Progenitor cell of endocrine pancreas (in vitro differentiated cells): ENCODE data around the gene COLGALT1. TPM values are rescaled to one million over a fixed set of nuclear protein-coding genes. Genes with fewer than 3 reads are reported as not detected.
A peak's percentile ranks its signal among the peaks of the same experiment; 100 is the strongest.
"Not testable (repeated sequence)": the region's sequence is repeated elsewhere in the genome, so short reads cannot be mapped to it uniquely, and the experiment has no call there.

ENCODE experiments used
- DNase-seq: peaks from one replicate; pipeline ENCODE4 v3.0.0; 2021; ENCODE audit warnings: low spot score; ENCODE audit not compliant: unreplicated experiment
- H3K27ac Mint-ChIP-seq: 2 replicates; pipeline ENCODE4 v1.8.0; 2021; ENCODE audit warnings: mild to moderate bottlenecking, moderate library complexity, mixed read lengths
- H3K27me3 Mint-ChIP-seq: 2 replicates; pipeline ENCODE4 v1.8.0; 2021; ENCODE audit warnings: mixed read lengths
- H3K36me3 Mint-ChIP-seq: 2 replicates; pipeline ENCODE4 v1.8.0; 2022; ENCODE audit warnings: mixed read lengths; ENCODE audit not compliant: insufficient read depth
- H3K4me1 Mint-ChIP-seq: 2 replicates; pipeline ENCODE4 v1.8.0; 2021; ENCODE audit warnings: low read depth, mixed read lengths
- H3K4me3 Mint-ChIP-seq: 2 replicates; pipeline ENCODE4 v1.8.0; 2021; ENCODE audit warnings: low read depth, mild to moderate bottlenecking, moderate library complexity, mixed read lengths
- H3K9me3 Mint-ChIP-seq: 2 replicates; pipeline ENCODE4 v1.8.0; 2021; ENCODE audit warnings: low read depth, mixed read lengths
- long read RNA-seq: library from polyadenylated mRNA; unstranded; transcript quantifications from one replicate; pipeline ENCODE4 v2.0.0, GENCODE V29; 2020
- total RNA-seq: library from RNA; stranded (reverse); gene quantifications from 2 replicates; pipeline ENCODE4 v1.2.1, GENCODE V29; 2021
- TF ChIP-seq, protein P1 (sequence below): fragments of 200-600 bp; sonication (generic); IDR thresholded peaks from one replicate; pipeline ENCODE4 v1.5.0; 2021; ENCODE audit warnings: antibody characterized with exemption, mild to moderate bottlenecking; ENCODE audit not compliant: unreplicated experiment

Gene COLGALT1
- 53.6 and 54.3 TPM in 2 replicates for total RNA-seq
- long read RNA-seq, partial matches to known transcripts: 19 of 26 reads
- long read RNA-seq, other reads (novel, unspliced or antisense): 1 of 26 reads

DNA sequence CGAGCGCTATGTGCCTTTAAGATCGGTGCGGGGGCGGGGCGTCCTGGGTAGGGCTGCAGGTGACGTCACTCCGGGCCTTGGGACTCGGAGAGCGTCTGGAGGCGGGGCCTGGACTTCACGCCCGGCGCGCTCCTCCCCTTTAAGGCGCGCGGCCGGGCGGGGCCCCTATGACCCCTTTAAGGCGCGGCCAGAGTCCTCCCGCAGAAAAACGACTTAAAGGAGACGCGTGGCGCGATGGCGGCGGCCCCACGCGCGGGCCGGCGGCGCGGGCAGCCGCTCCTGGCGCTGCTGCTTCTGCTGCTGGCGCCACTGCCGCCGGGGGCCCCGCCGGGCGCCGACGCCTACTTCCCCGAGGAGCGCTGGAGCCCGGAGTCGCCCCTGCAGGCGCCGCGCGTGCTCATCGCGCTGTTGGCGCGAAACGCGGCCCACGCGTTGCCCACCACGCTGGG, at the start of gene COLGALT1:
Gene COLGALT1, plus strand, starts transcription at position 170 of the 449 bp plus-strand sequence. Its CDS starts 65 bp downstream, at position 235.
- H3K4me1 Mint-ChIP-seq: no peaks in the 10 kb centered on the region
- H3K36me3 Mint-ChIP-seq: peaks cover 7% of the 10 kb centered on the region
- DNase-seq: peak; percentile 92
- H3K9me3 Mint-ChIP-seq: no peaks in the 10 kb centered on the region
- peak within 1 kb of the TSS; percentile 77 for H3K4me3 Mint-ChIP-seq
- TF ChIP-seq, protein P1, sequence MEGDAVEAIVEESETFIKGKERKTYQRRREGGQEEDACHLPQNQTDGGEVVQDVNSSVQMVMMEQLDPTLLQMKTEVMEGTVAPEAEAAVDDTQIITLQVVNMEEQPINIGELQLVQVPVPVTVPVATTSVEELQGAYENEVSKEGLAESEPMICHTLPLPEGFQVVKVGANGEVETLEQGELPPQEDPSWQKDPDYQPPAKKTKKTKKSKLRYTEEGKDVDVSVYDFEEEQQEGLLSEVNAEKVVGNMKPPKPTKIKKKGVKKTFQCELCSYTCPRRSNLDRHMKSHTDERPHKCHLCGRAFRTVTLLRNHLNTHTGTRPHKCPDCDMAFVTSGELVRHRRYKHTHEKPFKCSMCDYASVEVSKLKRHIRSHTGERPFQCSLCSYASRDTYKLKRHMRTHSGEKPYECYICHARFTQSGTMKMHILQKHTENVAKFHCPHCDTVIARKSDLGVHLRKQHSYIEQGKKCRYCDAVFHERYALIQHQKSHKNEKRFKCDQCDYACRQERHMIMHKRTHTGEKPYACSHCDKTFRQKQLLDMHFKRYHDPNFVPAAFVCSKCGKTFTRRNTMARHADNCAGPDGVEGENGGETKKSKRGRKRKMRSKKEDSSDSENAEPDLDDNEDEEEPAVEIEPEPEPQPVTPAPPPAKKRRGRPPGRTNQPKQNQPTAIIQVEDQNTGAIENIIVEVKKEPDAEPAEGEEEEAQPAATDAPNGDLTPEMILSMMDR: no peak
- H3K27ac Mint-ChIP-seq: peak within 1 kb of the TSS; percentile 62
- no peaks in the 10 kb centered on the region for H3K27me3 Mint-ChIP-seq

DNA sequence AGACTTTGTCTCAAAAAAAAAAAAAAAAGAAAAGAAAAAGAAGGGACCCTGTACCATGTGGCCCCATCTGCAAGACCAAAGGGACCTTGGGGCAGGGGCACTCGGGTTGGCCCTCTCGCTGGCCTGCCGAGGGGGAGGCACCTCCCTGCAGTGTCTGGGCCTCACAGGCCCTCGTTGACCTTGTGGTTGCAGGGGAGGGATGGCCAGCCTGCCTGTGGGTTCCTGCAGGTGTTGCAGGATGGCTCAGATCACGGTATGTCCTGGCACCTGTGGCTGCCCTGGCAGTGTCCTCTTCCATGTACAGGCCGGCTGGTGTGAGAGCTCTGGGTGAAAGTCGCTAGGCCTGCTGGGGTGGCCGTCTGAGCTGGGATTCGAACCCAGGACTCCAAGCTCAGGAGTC, 48.7 kb upstream of the COLGALT1 start:
- no peaks in the 10 kb centered on the region for H3K9me3 Mint-ChIP-seq
- no peak overlapping the region for H3K27ac Mint-ChIP-seq
- no peaks in the 10 kb centered on the region for H3K27me3 Mint-ChIP-seq
- DNase-seq: no peak
- TF ChIP-seq, protein P1: no peak
- H3K4me1 Mint-ChIP-seq: peaks cover 5% of the 10 kb centered on the region
- peaks cover 5% of the 10 kb centered on the region for H3K36me3 Mint-ChIP-seq
- H3K4me3 Mint-ChIP-seq: no peak overlapping the region

DNA sequence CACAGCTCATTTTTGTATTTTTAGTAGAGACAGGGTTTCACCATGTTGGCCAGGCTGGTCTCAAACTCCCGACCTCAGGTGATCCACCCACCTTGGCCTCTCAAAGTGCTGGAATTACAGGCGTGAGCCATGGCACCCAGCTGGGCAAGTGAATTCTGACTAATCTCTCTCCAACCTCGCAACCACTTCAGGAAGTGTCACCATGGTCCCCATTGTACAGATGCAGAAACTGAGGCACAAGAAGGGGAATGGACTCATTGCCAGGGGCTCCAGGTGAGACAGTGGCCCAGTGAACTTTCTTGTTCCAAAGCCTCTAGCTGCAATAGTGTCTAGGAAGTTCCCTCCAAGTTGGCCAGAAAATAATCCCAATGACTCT, 46.9 kb upstream of the COLGALT1 start:
- not testable (repeated sequence) for H3K27me3 Mint-ChIP-seq, DNase-seq, H3K4me3 Mint-ChIP-seq, H3K9me3 Mint-ChIP-seq, H3K36me3 Mint-ChIP-seq, H3K27ac Mint-ChIP-seq
- H3K4me1 Mint-ChIP-seq: peaks cover 14% of the 10 kb centered on the region

DNA sequence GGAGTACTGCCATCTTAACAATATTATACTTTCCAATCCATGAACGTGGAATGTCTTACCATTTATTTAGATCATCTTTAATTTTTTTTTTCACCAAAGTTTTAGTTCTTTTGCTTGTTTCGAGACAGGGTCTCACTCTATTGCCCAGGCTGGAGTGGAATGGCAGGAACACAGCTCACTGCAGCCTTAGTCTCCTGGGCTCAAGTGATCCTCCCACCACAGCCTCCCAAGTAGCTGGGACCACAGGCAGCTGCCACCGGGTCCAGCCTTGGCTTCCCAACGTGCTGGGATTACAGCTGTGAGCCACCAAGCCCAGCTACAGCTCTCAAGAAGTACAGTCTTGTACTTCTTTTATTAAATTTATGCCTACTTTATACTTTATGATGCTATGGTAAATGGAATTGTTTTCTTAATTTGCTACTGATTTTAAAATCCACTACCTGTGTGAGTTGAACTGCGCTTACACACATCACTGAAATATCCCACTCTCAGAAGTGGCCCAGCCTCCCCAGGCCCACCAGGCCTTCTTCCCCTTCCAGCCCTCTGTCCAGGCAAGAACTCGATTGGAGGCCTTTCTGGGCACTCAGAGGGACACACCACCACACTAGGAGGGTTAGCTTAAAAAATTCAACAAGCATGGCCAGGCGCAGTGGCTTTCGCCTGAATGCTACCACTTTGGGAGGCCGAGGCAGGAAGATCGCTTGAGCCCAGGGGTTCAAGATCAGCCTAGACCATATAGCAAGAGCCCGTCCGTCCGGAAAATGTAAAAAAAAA, 45.0 kb upstream of the COLGALT1 start:
- Mint-ChIP-seq H3K27ac (peak overlapping the region; percentile 98), H3K4me3 (peak overlapping the region; percentile 99), H3K36me3 (peaks cover 3% of the 10 kb centered on the region), H3K4me1 (peaks cover 14% of the 10 kb centered on the region), H3K27me3 (no peaks in the 10 kb centered on the region), H3K9me3 (no peaks in the 10 kb centered on the region)
- TF ChIP-seq, protein P1: no peak
- DNase-seq: no peak

DNA sequence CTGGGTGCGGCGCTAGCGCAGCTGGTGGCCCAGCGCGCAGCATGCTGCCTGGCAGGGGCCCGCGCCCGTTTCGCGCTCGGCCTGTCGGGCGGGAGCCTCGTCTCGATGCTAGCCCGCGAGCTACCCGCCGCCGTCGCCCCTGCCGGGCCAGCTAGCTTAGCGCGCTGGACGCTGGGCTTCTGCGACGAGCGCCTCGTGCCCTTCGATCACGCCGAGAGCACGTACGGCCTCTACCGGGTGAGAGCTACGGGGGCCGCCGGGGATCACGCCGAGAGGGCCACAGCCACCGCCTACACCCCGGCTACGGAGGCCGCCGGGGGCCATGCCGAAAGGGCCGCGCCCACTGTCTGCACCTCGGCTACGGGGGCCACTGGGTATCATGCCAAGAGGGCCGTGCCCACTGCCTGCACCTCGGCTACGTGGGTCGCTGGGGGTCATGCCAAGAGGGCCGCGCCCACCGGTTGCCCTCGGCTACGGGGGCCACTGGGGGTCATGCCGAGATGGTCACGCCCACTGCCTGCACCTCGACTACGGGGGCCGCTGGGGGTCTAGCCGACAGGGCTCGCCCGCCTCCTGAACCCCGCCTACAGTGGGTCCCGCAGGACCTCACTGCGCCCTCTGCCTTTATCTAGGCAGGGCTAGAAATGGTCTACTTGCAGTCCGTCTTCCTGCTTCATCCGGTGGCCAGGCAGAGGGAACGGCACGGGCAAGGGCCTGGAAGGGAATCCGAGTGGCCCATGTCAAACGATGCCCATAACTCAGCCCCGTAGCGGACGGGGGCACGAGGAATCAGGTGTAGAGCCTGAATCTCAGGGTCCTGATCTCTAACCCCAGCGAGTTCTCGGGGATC, 43.5 kb upstream of the COLGALT1 start:
- H3K36me3 Mint-ChIP-seq: peaks cover 7% of the 10 kb centered on the region
- peak overlapping the region; percentile 82 for H3K27ac Mint-ChIP-seq
- H3K4me1 Mint-ChIP-seq: peaks cover 14% of the 10 kb centered on the region
- H3K27me3 Mint-ChIP-seq: no peaks in the 10 kb centered on the region
- no peaks in the 10 kb centered on the region for H3K9me3 Mint-ChIP-seq
- DNase-seq: peak; percentile 59
- TF ChIP-seq, protein P1: no peak
- H3K4me3 Mint-ChIP-seq: peak overlapping the region; percentile 99
